Keratinocyte (primary cell): ENCODE results near the gene IREB2.

Source experiments
- EZH2 ChIP-seq: IDR thresholded peaks from one replicate; pipeline ENCODE4 v1.6.1; 2012; ENCODE audit warnings: inconsistent platforms, mild to moderate bottlenecking, low read length, moderate library complexity
- TF ChIP-seq, protein P1 (sequence below), 3 experiments: IDR thresholded peaks in 1 of 3; conservative IDR thresholded peaks in 1 of 3; optimal IDR thresholded peaks in 1 of 3; 2 replicates in 2 of 3; 3 replicates in 1 of 3; pipeline versions ENCODE3 to v1.5.1; 2011; ENCODE audit warnings: low read length in 3 of 3, mild to moderate bottlenecking in 3 of 3, moderate library complexity in 2 of 3, control low read depth in 1 of 3, inconsistent platforms in 1 of 3; ENCODE audit not compliant: insufficient read depth in 2 of 3; ENCODE audit errors: extremely low read depth in 1 of 3

DNA sequence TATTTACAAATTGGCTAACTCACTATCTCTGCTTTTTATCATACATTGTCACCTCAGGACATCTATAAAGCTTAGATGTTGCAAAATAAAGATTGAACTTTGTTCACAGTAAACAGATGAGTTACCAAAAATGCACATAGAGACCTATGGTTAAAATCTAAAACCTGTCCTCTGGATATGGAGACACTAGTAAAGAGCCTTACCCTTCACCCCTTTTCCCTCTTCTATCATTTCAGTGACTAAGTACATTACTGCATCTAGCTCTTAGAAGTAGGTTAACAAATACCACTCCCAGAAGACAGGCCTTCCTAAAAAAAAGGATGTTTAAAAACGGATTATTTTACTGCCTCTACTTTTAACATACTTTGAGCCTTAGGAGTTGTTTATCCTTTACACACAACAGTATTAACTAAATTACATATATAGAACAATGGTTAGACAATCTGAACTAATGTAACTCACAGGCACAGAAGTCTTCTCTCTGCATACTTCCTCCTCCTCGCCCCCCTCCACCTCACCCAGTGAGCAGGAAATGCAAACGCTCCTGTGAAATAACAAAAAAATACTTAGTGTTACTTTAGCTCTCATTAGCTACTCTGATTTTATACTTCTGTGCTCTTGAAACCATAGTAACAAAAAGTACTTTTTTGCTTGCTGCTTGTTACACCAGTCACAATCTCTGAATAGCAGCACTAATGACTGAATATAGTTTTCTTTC is 23.3 kb downstream of the IREB2 start:
- TF ChIP-seq, protein P1, sequence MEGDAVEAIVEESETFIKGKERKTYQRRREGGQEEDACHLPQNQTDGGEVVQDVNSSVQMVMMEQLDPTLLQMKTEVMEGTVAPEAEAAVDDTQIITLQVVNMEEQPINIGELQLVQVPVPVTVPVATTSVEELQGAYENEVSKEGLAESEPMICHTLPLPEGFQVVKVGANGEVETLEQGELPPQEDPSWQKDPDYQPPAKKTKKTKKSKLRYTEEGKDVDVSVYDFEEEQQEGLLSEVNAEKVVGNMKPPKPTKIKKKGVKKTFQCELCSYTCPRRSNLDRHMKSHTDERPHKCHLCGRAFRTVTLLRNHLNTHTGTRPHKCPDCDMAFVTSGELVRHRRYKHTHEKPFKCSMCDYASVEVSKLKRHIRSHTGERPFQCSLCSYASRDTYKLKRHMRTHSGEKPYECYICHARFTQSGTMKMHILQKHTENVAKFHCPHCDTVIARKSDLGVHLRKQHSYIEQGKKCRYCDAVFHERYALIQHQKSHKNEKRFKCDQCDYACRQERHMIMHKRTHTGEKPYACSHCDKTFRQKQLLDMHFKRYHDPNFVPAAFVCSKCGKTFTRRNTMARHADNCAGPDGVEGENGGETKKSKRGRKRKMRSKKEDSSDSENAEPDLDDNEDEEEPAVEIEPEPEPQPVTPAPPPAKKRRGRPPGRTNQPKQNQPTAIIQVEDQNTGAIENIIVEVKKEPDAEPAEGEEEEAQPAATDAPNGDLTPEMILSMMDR (optimal IDR thresholded peaks at IDR 0.05 in 1 of 3, IDR thresholded peaks at IDR 0.05 in 1 of 3, conservative IDR thresholded peaks at IDR 0.05 in 1 of 3; ENCODE audit: extremely low read depth in 1 of 3, insufficient read depth in 2 of 3, low read length in 3 of 3) = no peak
- no peak for TF ChIP-seq EZH2
